ENCODE data around the gene SNX2. TPM values are rescaled to one million over a fixed set of nuclear protein-coding genes. Genes with fewer than 3 reads are reported as not detected.

The SNX2 gene
- total and polyA plus RNA-seq, 9 of the 15 experiments (the other 6 are each of a cell fraction or from before 2014, with no cell fraction given): 35.2 to 86.0 (median 58.1) TPM

DNA sequence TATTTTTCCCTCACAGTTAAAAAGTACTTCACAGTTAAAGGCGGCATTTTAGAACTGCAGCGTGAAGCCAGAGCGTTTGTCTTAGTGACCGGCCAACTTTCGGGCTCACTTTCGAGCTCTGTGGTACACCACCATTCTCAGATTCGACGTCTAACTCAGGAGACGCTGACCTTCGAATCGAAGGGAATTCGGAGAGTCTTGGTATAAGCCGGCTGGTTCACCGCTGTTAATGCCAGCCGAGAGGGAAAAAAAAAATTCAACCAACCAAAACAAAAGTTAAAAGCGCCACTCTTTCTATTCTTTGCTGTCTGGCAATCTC lies 70.0 kb downstream of the SNX2 start (continued):
- no peak for TF ChIP-seq POLR2AphosphoS5 (IDR thresholded peaks at IDR 0.05; ENCODE audit: control insufficient read depth, insufficient read depth, low read depth, low read length)
- TF ChIP-seq, protein P1, sequence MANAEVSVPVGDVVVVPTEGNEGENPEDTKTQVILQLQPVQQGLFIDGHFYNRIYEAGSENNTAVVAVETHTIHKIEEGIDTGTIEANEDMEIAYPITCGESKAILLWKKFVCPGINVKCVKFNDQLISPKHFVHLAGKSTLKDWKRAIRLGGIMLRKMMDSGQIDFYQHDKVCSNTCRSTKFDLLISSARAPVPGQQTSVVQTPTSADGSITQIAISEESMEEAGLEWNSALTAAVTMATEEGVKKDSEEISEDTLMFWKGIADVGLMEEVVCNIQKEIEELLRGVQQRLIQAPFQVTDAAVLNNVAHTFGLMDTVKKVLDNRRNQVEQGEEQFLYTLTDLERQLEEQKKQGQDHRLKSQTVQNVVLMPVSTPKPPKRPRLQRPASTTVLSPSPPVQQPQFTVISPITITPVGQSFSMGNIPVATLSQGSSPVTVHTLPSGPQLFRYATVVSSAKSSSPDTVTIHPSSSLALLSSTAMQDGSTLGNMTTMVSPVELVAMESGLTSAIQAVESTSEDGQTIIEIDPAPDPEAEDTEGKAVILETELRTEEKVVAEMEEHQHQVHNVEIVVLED (CRISPR knock-in tag; IDR thresholded peaks at IDR 0.05): no peak
- TF ChIP-seq SMAD1 (IDR thresholded peaks at IDR 0.05; ENCODE audit: low read depth, low read length, partially characterized antibody): no peak
- no peak for TF ChIP-seq ZC3H8 (IDR thresholded peaks at IDR 0.05)
- TF ChIP-seq, protein P2, sequence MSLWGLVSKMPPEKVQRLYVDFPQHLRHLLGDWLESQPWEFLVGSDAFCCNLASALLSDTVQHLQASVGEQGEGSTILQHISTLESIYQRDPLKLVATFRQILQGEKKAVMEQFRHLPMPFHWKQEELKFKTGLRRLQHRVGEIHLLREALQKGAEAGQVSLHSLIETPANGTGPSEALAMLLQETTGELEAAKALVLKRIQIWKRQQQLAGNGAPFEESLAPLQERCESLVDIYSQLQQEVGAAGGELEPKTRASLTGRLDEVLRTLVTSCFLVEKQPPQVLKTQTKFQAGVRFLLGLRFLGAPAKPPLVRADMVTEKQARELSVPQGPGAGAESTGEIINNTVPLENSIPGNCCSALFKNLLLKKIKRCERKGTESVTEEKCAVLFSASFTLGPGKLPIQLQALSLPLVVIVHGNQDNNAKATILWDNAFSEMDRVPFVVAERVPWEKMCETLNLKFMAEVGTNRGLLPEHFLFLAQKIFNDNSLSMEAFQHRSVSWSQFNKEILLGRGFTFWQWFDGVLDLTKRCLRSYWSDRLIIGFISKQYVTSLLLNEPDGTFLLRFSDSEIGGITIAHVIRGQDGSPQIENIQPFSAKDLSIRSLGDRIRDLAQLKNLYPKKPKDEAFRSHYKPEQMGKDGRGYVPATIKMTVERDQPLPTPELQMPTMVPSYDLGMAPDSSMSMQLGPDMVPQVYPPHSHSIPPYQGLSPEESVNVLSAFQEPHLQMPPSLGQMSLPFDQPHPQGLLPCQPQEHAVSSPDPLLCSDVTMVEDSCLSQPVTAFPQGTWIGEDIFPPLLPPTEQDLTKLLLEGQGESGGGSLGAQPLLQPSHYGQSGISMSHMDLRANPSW (CRISPR knock-in tag; IDR thresholded peaks at IDR 0.05): no peak
- TF ChIP-seq MED1 (CRISPR knock-in tag; IDR thresholded peaks at IDR 0.05; ENCODE audit: borderline replicate concordance): no peak
- TF ChIP-seq, protein P3, sequence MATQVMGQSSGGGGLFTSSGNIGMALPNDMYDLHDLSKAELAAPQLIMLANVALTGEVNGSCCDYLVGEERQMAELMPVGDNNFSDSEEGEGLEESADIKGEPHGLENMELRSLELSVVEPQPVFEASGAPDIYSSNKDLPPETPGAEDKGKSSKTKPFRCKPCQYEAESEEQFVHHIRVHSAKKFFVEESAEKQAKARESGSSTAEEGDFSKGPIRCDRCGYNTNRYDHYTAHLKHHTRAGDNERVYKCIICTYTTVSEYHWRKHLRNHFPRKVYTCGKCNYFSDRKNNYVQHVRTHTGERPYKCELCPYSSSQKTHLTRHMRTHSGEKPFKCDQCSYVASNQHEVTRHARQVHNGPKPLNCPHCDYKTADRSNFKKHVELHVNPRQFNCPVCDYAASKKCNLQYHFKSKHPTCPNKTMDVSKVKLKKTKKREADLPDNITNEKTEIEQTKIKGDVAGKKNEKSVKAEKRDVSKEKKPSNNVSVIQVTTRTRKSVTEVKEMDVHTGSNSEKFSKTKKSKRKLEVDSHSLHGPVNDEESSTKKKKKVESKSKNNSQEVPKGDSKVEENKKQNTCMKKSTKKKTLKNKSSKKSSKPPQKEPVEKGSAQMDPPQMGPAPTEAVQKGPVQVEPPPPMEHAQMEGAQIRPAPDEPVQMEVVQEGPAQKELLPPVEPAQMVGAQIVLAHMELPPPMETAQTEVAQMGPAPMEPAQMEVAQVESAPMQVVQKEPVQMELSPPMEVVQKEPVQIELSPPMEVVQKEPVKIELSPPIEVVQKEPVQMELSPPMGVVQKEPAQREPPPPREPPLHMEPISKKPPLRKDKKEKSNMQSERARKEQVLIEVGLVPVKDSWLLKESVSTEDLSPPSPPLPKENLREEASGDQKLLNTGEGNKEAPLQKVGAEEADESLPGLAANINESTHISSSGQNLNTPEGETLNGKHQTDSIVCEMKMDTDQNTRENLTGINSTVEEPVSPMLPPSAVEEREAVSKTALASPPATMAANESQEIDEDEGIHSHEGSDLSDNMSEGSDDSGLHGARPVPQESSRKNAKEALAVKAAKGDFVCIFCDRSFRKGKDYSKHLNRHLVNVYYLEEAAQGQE (IDR thresholded peaks at IDR 0.05; ENCODE audit: borderline replicate concordance): no peak
- TF ChIP-seq, protein P3 (CRISPR knock-in tag; IDR thresholded peaks at IDR 0.05; ENCODE audit: low read depth): no peak
- TF ChIP-seq FOXM1 (IDR thresholded peaks at IDR 0.05; ENCODE audit: low read depth): no peak
- TF ChIP-seq FOXM1 (CRISPR knock-in tag; IDR thresholded peaks at IDR 0.05; ENCODE audit: low read depth): no peak
- no peak for TF ChIP-seq ZNF121 (CRISPR knock-in tag; conservative IDR thresholded peaks at IDR 0.05)
- TF ChIP-seq, protein P4, sequence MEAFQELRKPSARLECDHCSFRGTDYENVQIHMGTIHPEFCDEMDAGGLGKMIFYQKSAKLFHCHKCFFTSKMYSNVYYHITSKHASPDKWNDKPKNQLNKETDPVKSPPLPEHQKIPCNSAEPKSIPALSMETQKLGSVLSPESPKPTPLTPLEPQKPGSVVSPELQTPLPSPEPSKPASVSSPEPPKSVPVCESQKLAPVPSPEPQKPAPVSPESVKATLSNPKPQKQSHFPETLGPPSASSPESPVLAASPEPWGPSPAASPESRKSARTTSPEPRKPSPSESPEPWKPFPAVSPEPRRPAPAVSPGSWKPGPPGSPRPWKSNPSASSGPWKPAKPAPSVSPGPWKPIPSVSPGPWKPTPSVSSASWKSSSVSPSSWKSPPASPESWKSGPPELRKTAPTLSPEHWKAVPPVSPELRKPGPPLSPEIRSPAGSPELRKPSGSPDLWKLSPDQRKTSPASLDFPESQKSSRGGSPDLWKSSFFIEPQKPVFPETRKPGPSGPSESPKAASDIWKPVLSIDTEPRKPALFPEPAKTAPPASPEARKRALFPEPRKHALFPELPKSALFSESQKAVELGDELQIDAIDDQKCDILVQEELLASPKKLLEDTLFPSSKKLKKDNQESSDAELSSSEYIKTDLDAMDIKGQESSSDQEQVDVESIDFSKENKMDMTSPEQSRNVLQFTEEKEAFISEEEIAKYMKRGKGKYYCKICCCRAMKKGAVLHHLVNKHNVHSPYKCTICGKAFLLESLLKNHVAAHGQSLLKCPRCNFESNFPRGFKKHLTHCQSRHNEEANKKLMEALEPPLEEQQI (IDR thresholded peaks at IDR 0.05): no peak

Measured in K562 (cell line).